Measurements from ENCODE around the gene MSMB.

DNA sequence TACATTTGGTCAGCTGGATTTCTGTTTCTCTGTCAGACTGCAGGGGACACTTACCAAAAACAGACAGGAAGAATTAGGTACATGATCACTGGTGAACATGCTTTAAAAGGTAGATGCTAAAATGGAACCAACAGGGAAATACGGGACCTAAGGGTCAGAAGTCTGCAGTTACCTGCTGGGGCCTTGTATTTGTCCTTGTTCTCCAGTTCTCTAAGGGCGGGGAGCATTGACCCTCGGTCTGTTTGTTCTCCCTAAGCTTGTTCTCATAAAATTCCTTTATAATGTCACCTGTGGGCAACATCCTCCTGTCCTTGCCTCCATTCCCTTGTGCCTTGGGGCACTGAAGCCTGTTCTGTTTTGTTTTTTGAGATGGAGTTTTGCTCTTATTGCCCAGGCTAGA is 29.8 kb upstream of the MSMB start:
- TF ChIP-seq ZNF423 (tag by site-specific recombination; IDR thresholded peaks at IDR 0.05) (no peak), ZNF394 (tag by site-specific recombination; IDR thresholded peaks at IDR 0.05; ENCODE audit: borderline replicate concordance) (no peak), ZNF24 (tag by site-specific recombination; IDR thresholded peaks at IDR 0.05) (no peak), ZNF768 (tag by site-specific recombination; IDR thresholded peaks at IDR 0.05) (no peak), ZNF174 (tag by site-specific recombination; IDR thresholded peaks at IDR 0.05) (no peak), ZNF514 (tag by site-specific recombination; IDR thresholded peaks at IDR 0.05) (no peak), ZNF121 (tag by site-specific recombination; IDR thresholded peaks at IDR 0.05) (no peak), ZNF501 (tag by site-specific recombination; IDR thresholded peaks at IDR 0.05) (no peak)
- TF ChIP-seq, protein P1, sequence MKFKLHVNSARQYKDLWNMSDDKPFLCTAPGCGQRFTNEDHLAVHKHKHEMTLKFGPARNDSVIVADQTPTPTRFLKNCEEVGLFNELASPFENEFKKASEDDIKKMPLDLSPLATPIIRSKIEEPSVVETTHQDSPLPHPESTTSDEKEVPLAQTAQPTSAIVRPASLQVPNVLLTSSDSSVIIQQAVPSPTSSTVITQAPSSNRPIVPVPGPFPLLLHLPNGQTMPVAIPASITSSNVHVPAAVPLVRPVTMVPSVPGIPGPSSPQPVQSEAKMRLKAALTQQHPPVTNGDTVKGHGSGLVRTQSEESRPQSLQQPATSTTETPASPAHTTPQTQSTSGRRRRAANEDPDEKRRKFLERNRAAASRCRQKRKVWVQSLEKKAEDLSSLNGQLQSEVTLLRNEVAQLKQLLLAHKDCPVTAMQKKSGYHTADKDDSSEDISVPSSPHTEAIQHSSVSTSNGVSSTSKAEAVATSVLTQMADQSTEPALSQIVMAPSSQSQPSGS (tag by site-specific recombination; IDR thresholded peaks at IDR 0.05; ENCODE audit: low read depth): no peak
- TF ChIP-seq, protein P2, sequence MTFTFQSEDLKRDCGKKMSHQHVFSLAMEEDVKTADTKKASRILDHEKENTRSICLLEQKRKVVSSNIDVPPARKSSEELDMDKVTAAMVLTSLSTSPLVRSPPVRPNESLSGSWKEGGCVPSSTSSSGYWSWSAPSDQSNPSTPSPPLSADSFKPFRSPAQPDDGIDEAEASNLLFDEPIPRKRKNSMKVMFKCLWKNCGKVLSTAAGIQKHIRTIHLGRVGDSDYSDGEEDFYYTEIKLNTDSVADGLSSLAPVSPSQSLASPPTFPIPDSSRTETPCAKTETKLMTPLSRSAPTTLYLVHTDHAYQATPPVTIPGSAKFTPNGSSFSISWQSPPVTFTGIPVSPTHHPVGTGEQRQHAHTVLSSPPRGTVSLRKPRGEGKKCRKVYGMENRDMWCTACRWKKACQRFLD (tag by site-specific recombination; IDR thresholded peaks at IDR 0.05): no peak
- TF ChIP-seq, protein P3, sequence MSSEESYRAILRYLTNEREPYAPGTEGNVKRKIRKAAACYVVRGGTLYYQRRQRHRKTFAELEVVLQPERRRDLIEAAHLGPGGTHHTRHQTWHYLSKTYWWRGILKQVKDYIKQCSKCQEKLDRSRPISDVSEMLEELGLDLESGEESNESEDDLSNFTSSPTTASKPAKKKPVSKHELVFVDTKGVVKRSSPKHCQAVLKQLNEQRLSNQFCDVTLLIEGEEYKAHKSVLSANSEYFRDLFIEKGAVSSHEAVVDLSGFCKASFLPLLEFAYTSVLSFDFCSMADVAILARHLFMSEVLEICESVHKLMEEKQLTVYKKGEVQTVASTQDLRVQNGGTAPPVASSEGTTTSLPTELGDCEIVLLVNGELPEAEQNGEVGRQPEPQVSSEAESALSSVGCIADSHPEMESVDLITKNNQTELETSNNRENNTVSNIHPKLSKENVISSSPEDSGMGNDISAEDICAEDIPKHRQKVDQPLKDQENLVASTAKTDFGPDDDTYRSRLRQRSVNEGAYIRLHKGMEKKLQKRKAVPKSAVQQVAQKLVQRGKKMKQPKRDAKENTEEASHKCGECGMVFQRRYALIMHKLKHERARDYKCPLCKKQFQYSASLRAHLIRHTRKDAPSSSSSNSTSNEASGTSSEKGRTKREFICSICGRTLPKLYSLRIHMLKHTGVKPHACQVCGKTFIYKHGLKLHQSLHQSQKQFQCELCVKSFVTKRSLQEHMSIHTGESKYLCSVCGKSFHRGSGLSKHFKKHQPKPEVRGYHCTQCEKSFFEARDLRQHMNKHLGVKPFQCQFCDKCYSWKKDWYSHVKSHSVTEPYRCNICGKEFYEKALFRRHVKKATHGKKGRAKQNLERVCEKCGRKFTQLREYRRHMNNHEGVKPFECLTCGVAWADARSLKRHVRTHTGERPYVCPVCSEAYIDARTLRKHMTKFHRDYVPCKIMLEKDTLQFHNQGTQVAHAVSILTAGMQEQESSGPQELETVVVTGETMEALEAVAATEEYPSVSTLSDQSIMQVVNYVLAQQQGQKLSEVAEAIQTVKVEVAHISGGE (tag by site-specific recombination; conservative IDR thresholded peaks at IDR 0.05; ENCODE audit: low read depth): no peak
- TF ChIP-seq, protein P4, sequence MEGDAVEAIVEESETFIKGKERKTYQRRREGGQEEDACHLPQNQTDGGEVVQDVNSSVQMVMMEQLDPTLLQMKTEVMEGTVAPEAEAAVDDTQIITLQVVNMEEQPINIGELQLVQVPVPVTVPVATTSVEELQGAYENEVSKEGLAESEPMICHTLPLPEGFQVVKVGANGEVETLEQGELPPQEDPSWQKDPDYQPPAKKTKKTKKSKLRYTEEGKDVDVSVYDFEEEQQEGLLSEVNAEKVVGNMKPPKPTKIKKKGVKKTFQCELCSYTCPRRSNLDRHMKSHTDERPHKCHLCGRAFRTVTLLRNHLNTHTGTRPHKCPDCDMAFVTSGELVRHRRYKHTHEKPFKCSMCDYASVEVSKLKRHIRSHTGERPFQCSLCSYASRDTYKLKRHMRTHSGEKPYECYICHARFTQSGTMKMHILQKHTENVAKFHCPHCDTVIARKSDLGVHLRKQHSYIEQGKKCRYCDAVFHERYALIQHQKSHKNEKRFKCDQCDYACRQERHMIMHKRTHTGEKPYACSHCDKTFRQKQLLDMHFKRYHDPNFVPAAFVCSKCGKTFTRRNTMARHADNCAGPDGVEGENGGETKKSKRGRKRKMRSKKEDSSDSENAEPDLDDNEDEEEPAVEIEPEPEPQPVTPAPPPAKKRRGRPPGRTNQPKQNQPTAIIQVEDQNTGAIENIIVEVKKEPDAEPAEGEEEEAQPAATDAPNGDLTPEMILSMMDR (tag by site-specific recombination; IDR thresholded peaks at IDR 0.05): no peak
